AG09309 (cell line): ENCODE results near the gene C9orf57.

Source experiments
- DNase-seq: peaks from one replicate; pipeline ENCODE4 v3.0.0-alpha.2; 2010; ENCODE audit warnings: low read depth
- H3K4me3 ChIP-seq: 2 replicates; pipeline ENCODE4 v1.5.1; 2011; ENCODE audit warnings: mild to moderate bottlenecking, low read depth, low read length, moderate library complexity; ENCODE audit not compliant: control insufficient read depth
- CTCF ChIP-seq: IDR thresholded peaks from 2 replicates; pipeline ENCODE4 v1.5.1; 2011; ENCODE audit warnings: mild to moderate bottlenecking, low read depth, low read length, inconsistent platforms; ENCODE audit not compliant: insufficient read depth, control insufficient read depth; ENCODE audit errors: missing control alignments

The C9orf57 gene

DNA sequence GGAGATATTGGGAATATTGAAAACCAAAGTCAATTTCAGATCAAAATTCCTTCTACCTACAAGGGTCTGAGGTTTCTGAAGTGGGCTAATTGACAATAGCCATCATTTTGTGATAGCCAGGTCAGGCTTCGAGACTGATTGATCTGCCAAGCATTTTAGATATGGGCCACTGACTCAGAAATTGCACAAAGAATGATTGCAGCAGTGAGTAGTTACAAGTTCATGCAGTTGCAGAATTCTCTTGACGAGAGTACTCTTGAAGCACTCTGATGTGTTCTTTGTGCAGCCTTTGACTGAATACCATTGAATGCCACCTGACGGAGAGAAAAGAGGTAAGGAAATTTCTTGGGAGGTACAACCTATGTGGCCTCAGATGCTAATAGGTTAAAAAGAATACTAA lies 8.3 kb downstream of the C9orf57 start:
- no peak for DNase-seq

DNA sequence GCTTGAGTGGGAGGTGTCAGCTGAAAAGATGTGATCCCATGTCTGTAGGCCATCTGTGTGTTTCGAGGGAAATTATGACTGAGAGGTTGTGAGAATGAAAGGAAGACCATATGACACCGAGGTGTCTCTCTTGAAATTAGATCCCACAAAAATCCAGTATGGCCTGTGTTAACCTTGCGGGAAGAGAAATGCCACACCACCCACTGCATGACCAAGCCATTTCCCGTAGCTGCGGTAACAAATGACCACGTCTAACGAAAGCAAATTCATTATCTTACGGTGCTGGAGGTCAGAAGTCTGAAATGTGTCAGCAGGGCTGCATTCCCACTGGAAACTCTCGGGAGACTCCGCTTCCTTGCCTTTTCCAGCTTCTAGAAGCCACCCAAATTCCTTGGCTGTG lies 11.6 kb downstream of the C9orf57 start:
- no peak for TF ChIP-seq CTCF

More for the DNA sequence above, 8.3 kb downstream of the C9orf57 start:
- no peak overlapping the region for H3K4me3 ChIP-seq
- TF ChIP-seq CTCF, result no peak

GRCh38 chr9:72046630-72047456 lies 13.6 kb downstream of the C9orf57 start:
- no peak for DNase-seq
- H3K4me3 ChIP-seq, result no peak overlapping the region
- TF ChIP-seq CTCF, result no peak

More for the DNA sequence above, 11.6 kb downstream of the C9orf57 start:
- no peak overlapping the region for H3K4me3 ChIP-seq
- no peak for DNase-seq

- no peak for TF ChIP-seq CTCF
- no peak for DNase-seq
- no peak overlapping the region for H3K4me3 ChIP-seq
Observed at GRCh38 chr9:72044095-72044494, 16.3 kb downstream of the C9orf57 start.

GRCh38 chr9:72043576-72043975 lies 16.8 kb downstream of the C9orf57 start:
- no peak for TF ChIP-seq CTCF
- DNase-seq, result no peak

GRCh38 chr9:72042928-72043327 lies 17.5 kb downstream of the C9orf57 start:
- DNase-seq, result no peak
- H3K4me3 ChIP-seq, result no peak overlapping the region
- TF ChIP-seq CTCF, result no peak

More at GRCh38 chr9:72043576-72043975, 16.8 kb downstream of the C9orf57 start:
- no peak overlapping the region for H3K4me3 ChIP-seq
